BE2C (cell line): Measurements from ENCODE around the gene RSPRY1.
A peak's percentile ranks its signal among the peaks of the same experiment; 100 is the strongest.

Experiments used
- DNase-seq: peaks from one replicate; pipeline ENCODE4 v3.0.0-alpha.2; 2020
- H3K27me3 ChIP-seq: fragments of 250-450 bp; sonication (Bioruptor Pico); 2 replicates; pipeline ENCODE4 v1.5.1; 2020; ENCODE audit warnings: mild to moderate bottlenecking
- H3K36me3 ChIP-seq: fragments of 250-450 bp; sonication (Bioruptor Pico); 2 replicates; pipeline ENCODE4 v1.5.1; 2020; ENCODE audit warnings: mild to moderate bottlenecking
- H3K4me1 ChIP-seq: fragments of 250-450 bp; sonication (Bioruptor Pico); 2 replicates; pipeline ENCODE4 v1.5.1; 2020
- H3K4me3 ChIP-seq: 2 replicates; pipeline ENCODE4 v1.5.1; 2011; ENCODE audit warnings: low read depth, low read length
- H3K9me3 ChIP-seq: fragments of 250-450 bp; sonication (Bioruptor Pico); 2 replicates; pipeline ENCODE4 v1.5.1; 2020
- CTCF ChIP-seq: IDR thresholded peaks from 2 replicates; pipeline ENCODE4 v1.5.1; 2012; ENCODE audit warnings: mild to moderate bottlenecking, low read depth, low read length

The RSPRY1 gene

GRCh38 chr16:57146735-57147134, 39.4 kb upstream of the RSPRY1 start:
- no peaks in the 10 kb centered on the region for H3K27me3 ChIP-seq
- no peaks in the 10 kb centered on the region for H3K9me3 ChIP-seq
- no peak overlapping the region for H3K4me3 ChIP-seq
- TF ChIP-seq CTCF = peak; percentile 41
- peak; percentile 44 for DNase-seq
- H3K36me3 ChIP-seq = no peaks in the 10 kb centered on the region
- H3K4me1 ChIP-seq = no peaks in the 10 kb centered on the region

GRCh38 chr16:57147381-57148221, 38.5 kb upstream of the RSPRY1 start:
- Histone ChIP-seq H3K27me3 (no peaks in the 10 kb centered on the region), H3K4me3 (no peak overlapping the region), H3K4me1 (no peaks in the 10 kb centered on the region), H3K9me3 (no peaks in the 10 kb centered on the region), H3K36me3 (peaks cover 5% of the 10 kb centered on the region)
- no peak for DNase-seq
- no peak for TF ChIP-seq CTCF

DNA sequence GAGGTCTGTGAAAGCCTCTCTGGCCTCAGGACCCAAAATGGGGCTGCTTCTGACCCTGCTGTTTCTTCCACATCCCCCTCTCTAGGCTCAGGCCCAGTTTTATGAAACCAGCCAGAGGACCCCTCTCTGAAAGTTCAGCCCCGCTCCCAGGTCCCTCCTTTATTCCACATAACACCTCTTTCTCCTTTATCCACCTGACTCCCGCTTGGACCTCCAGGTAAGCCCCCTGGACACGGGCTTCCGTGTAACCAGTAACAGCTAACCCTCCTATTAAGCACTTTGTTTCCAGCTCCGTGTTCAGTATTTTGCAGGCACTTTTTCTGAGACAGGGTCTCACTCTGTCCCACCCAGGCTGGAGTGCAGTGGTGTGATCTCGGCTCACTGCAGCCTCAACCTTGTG, 37.6 kb upstream of the RSPRY1 start:
- TF ChIP-seq CTCF = no peak
- Histone ChIP-seq H3K27me3 (no peaks in the 10 kb centered on the region), H3K4me1 (no peaks in the 10 kb centered on the region), H3K9me3 (no peaks in the 10 kb centered on the region), H3K4me3 (no peak overlapping the region), H3K36me3 (peaks cover 12% of the 10 kb centered on the region)
- DNase-seq = no peak

- Histone ChIP-seq H3K4me3 (no peak overlapping the region), H3K9me3 (no peaks in the 10 kb centered on the region), H3K36me3 (peaks cover 18% of the 10 kb centered on the region), H3K4me1 (no peaks in the 10 kb centered on the region), H3K27me3 (no peaks in the 10 kb centered on the region)
- DNase-seq = no peak
- no peak for TF ChIP-seq CTCF
Observed at GRCh38 chr16:57149391-57149790, 36.7 kb upstream of the RSPRY1 start.

GRCh38 chr16:57150682-57151330, 35.3 kb upstream of the RSPRY1 start:
- H3K36me3 ChIP-seq = peaks cover 31% of the 10 kb centered on the region
- H3K4me1 ChIP-seq = no peaks in the 10 kb centered on the region
- no peaks in the 10 kb centered on the region for H3K9me3 ChIP-seq
- no peaks in the 10 kb centered on the region for H3K27me3 ChIP-seq
- no peak for TF ChIP-seq CTCF
- DNase-seq = no peak
- H3K4me3 ChIP-seq = no peak overlapping the region

DNA sequence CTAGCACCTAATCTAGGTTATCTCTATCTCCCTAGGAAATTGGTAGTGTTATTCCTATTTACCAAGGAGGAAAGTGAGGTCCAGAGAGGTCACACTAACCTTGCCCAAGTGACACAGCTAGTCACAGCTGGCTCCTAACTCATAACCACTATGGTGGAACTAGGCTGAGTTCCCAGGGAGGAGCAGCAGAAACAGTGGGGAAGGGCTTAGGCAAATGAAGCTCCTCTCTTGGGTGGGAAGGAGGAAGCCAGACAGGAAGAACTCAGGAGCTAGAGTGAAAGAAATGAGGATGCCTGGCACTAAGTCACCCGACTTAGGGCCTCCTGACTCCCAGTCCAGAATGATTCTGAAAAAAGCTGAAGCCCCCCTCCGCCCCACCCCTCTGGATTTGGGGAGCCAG, 34.8 kb upstream of the RSPRY1 start:
- no peak for DNase-seq
- H3K36me3 ChIP-seq = peaks cover 36% of the 10 kb centered on the region
- no peak for TF ChIP-seq CTCF
- no peak overlapping the region for H3K4me3 ChIP-seq
- H3K27me3 ChIP-seq = no peaks in the 10 kb centered on the region
- no peaks in the 10 kb centered on the region for H3K9me3 ChIP-seq
- H3K4me1 ChIP-seq = no peaks in the 10 kb centered on the region
